Ascending aorta (tissue), 2 donors: ENCODE results near the gene CYP17A1. TPM values are rescaled to one million over a fixed set of nuclear protein-coding genes. Genes with fewer than 3 reads are reported as not detected.
A peak's percentile ranks its signal among the peaks of the same experiment; 100 is the strongest.

ENCODE experiments used
- DNase-seq, 2 donors: peaks; one replicate each; pipeline ENCODE4 v3.0.0-alpha.2; 2019; ENCODE audit warnings: low spot score in 2 of 2
- H3K27ac ChIP-seq, 2 donors: fragments of 200-600 bp; sonication (generic); one replicate each; pipeline ENCODE4 v1.5.1; 2016 to 2017; ENCODE audit warnings: mild to moderate bottlenecking in 1 of 2
- H3K27me3 ChIP-seq: fragments of 200-600 bp; sonication (generic); one replicate; pipeline ENCODE4 v1.5.1; 2017
- H3K36me3 ChIP-seq, 2 donors: fragments of 200-600 bp; sonication (generic); one replicate each; pipeline ENCODE4 v1.5.1; 2016
- H3K4me1 ChIP-seq, 2 donors: fragments of 200-600 bp; sonication (generic); one replicate each; pipeline ENCODE4 v1.5.1; 2016 to 2017; ENCODE audit warnings: mild to moderate bottlenecking in 1 of 2
- H3K4me3 ChIP-seq, 2 donors: fragments of 200-600 bp; sonication (generic); one replicate each; pipeline ENCODE4 v1.5.1; 2016 to 2017; ENCODE audit warnings: mild to moderate bottlenecking in 1 of 2
- H3K9me3 ChIP-seq, 2 donors: fragments of 200-600 bp; sonication (generic); one replicate each; pipeline ENCODE4 v1.5.1; 2016
- CTCF ChIP-seq, 3 experiments: fragments of 200-600 bp in 2 of 3; fragments of 450-650 bp in 1 of 3; sonication (generic) in 2 of 3; IDR thresholded peaks; one replicate each; pipeline ENCODE4 v1.5.1; 2016 to 2019; ENCODE audit warnings: antibody characterized with exemption in 3 of 3, mild to moderate bottlenecking in 1 of 3, moderate library complexity in 1 of 3
- intact Hi-C: fragments of 100-400 bp; cut with DNase I; formaldehyde crosslinking; loops from one replicate; pipeline ENCODE4 v1.15.1; 2023
- total RNA-seq: library from RNA; depleted of rRNA; stranded (reverse); fragments of >200 nt; gene quantifications from one replicate; pipeline ENCODE4 v1.1.0, GENCODE V29; 2016

CYP17A1 gene
- total RNA-seq, 1 donor from 2014 or later, result 116 TPM

GRCh38 chr10:102785818-102786217 lies 51.4 kb downstream of the CYP17A1 start:
- no peak overlapping the region for H3K4me3 ChIP-seq
- peaks cover 32 to 66% of the 10 kb centered on the region in 2 donors for H3K4me1 ChIP-seq
- no peak for TF ChIP-seq CTCF (IDR thresholded peaks at IDR 0.05)
- no peaks in the 10 kb centered on the region for H3K9me3 ChIP-seq
- H3K27me3 ChIP-seq, result no peaks in the 10 kb centered on the region
- H3K36me3 ChIP-seq, result no peaks in the 10 kb centered on the region
- DNase-seq, result peak in 1 of 2 donors; percentile 68
- H3K27ac ChIP-seq, result peak overlapping the region; percentile 94 to 95
- intact Hi-C loops, result loop anchor here (10.0 kb wide), 1 partner anchor 141 kb away; the partner anchor contains the start of gene TRIM8

- H3K9me3 ChIP-seq, result no peaks in the 10 kb centered on the region
- peak overlapping the region; percentile 94 to 95 for H3K27ac ChIP-seq
- intact Hi-C loops, result loop anchor here (2.0 to 10.0 kb wide), 3 partner anchors 19 to 139 kb away; partner anchors contain the start of gene TRIM8
- H3K27me3 ChIP-seq, result no peaks in the 10 kb centered on the region
- peaks cover 34 to 79% of the 10 kb centered on the region in 2 donors for H3K4me1 ChIP-seq
- peak overlapping the region; percentile 28 to 35 for H3K4me3 ChIP-seq
- TF ChIP-seq CTCF (IDR thresholded peaks at IDR 0.05), result no peak
- H3K36me3 ChIP-seq, result no peaks in the 10 kb centered on the region
- no peak for DNase-seq
These were observed 53.6 kb downstream of the CYP17A1 start for GRCh38 chr10:102783568-102783967.

- TF ChIP-seq CTCF (IDR thresholded peaks at IDR 0.05), result no peak
- Histone ChIP-seq H3K27ac (peak overlapping the region; percentile 94 to 95), H3K36me3 (no peaks in the 10 kb centered on the region), H3K4me3 (peak overlapping the region; percentile 28 to 35), H3K27me3 (no peaks in the 10 kb centered on the region), H3K9me3 (no peaks in the 10 kb centered on the region), H3K4me1 (peaks cover 39 to 86% of the 10 kb centered on the region in 2 donors)
- intact Hi-C loops, result loop anchor here (2.0 to 10.0 kb wide), 3 partner anchors 20 to 138 kb away; partner anchors contain the start of gene TRIM8
- DNase-seq, result peak; percentile 62 to 95
These were observed 54.3 kb downstream of the CYP17A1 start for GRCh38 chr10:102782673-102783551.

GRCh38 chr10:102781921-102782557 lies 55.2 kb downstream of the CYP17A1 start:
- peaks cover 41 to 93% of the 10 kb centered on the region in 2 donors for H3K4me1 ChIP-seq
- H3K36me3 ChIP-seq, result no peaks in the 10 kb centered on the region
- intact Hi-C loops, result loop anchor here (2.0 to 10.0 kb wide), 3 partner anchors 21 to 137 kb away; partner anchors contain the start of gene TRIM8
- H3K27ac ChIP-seq, result peak overlapping the region; percentile 94 to 95
- no peaks in the 10 kb centered on the region for H3K9me3 ChIP-seq
- DNase-seq, result no peak
- no peaks in the 10 kb centered on the region for H3K27me3 ChIP-seq
- H3K4me3 ChIP-seq, result peak overlapping the region; percentile 18 to 35
- TF ChIP-seq CTCF (IDR thresholded peaks at IDR 0.05), result no peak

GRCh38 chr10:102781090-102781920 lies 55.9 kb downstream of the CYP17A1 start:
- Histone ChIP-seq H3K36me3 (no peaks in the 10 kb centered on the region), H3K4me3 (peak overlapping the region; percentile 18 to 24), H3K4me1 (peaks cover 40 to 88% of the 10 kb centered on the region in 2 donors), H3K9me3 (no peaks in the 10 kb centered on the region), H3K27me3 (no peaks in the 10 kb centered on the region), H3K27ac (peak overlapping the region; percentile 94 to 95)
- no peak for TF ChIP-seq CTCF (IDR thresholded peaks at IDR 0.05)
- no peak for DNase-seq
- intact Hi-C loops, result loop anchor here (10.0 kb wide), 1 partner anchor 137 kb away; the partner anchor contains the start of gene TRIM8
